PC-9 (cell line): Measurements from ENCODE around the gene FAM221A.

Experiments used
- CTCF ChIP-seq: fragments of 200-600 bp; sonication (generic); conservative IDR thresholded peaks from 2 replicates; pipeline ENCODE4 v1.6.1; 2017; ENCODE audit warnings: mixed run types, antibody characterized with exemption, mild to moderate bottlenecking, moderate library complexity
- EZH2 ChIP-seq: fragments of 200-600 bp; sonication (generic); IDR thresholded peaks from 2 replicates; pipeline ENCODE4 v1.8.0; 2017; ENCODE audit warnings: antibody characterized with exemption, low read depth

- TF ChIP-seq CTCF (peak; percentile 66), EZH2 (no peak)
Observed at GRCh38 chr7:23654508-23654907, 25.5 kb upstream of the FAM221A start.
